ENCODE data around the gene PSMD4.
"Not testable (repeated sequence)": the region's sequence is repeated elsewhere in the genome, so short reads cannot be mapped to it uniquely, and the experiment has no call there.

Gene PSMD4

GRCh38 chr1:151273924-151274466 is 19.5 kb downstream of the PSMD4 start:
- Histone ChIP-seq H3K9me3 (ENCODE audit: control insufficient read depth, insufficient read depth, low read depth, low read length) (no peaks in the 10 kb centered on the region), H3K9ac (ENCODE audit: low read length) (no peak overlapping the region), H3K36me3 (ENCODE audit: control insufficient read depth, insufficient read depth, low read length) (peaks cover 10% of the 10 kb centered on the region), H3K4me1 (ENCODE audit: control insufficient read depth, insufficient read depth, low read length) (no peaks in the 10 kb centered on the region), H3K27ac (ENCODE audit: low read depth, low read length) (no peak overlapping the region), H3K27me3 (ENCODE audit: control insufficient read depth, insufficient read depth, low read length) (no peaks in the 10 kb centered on the region), H3K4me3 (ENCODE audit: low read depth, low read length) (no peak overlapping the region)

- H3K4me1 ChIP-seq (ENCODE audit: control insufficient read depth, insufficient read depth, low read length); H3K27ac ChIP-seq (ENCODE audit: low read depth, low read length); H3K27me3 ChIP-seq (ENCODE audit: control insufficient read depth, insufficient read depth, low read length); H3K4me3 ChIP-seq (ENCODE audit: low read depth, low read length); H3K36me3 ChIP-seq (ENCODE audit: control insufficient read depth, insufficient read depth, low read length); H3K9ac ChIP-seq (ENCODE audit: low read length); H3K9me3 ChIP-seq (ENCODE audit: control insufficient read depth, insufficient read depth, low read depth, low read length): not testable (repeated sequence)
Observed at GRCh38 chr1:151275341-151275740, 20.8 kb downstream of the PSMD4 start.

GRCh38 chr1:151277249-151277648 is 22.7 kb downstream of the PSMD4 start:
- Histone ChIP-seq H3K27ac (ENCODE audit: low read depth, low read length) (no peak overlapping the region), H3K4me3 (ENCODE audit: low read depth, low read length) (no peak overlapping the region), H3K4me1 (ENCODE audit: control insufficient read depth, insufficient read depth, low read length) (no peaks in the 10 kb centered on the region), H3K9me3 (ENCODE audit: control insufficient read depth, insufficient read depth, low read depth, low read length) (no peaks in the 10 kb centered on the region), H3K9ac (ENCODE audit: low read length) (no peak overlapping the region), H3K27me3 (ENCODE audit: control insufficient read depth, insufficient read depth, low read length) (no peaks in the 10 kb centered on the region), H3K36me3 (ENCODE audit: control insufficient read depth, insufficient read depth, low read length) (peaks cover 3% of the 10 kb centered on the region; the same call in 1 of the 2 replicates)

GRCh38 chr1:151281225-151281968 is 26.9 kb downstream of the PSMD4 start:
- H3K4me1 ChIP-seq (ENCODE audit: control insufficient read depth, insufficient read depth, low read length): peaks cover 12% of the 10 kb centered on the region
- H3K4me3 ChIP-seq (ENCODE audit: low read depth, low read length): peak overlapping the region; percentile 83
- peak overlapping the region; percentile 88 for H3K27ac ChIP-seq (ENCODE audit: low read depth, low read length)
- H3K9ac ChIP-seq (ENCODE audit: low read length): peak overlapping the region; percentile 85
- peaks cover 18% of the 10 kb centered on the region for H3K36me3 ChIP-seq (ENCODE audit: control insufficient read depth, insufficient read depth, low read length)
- H3K27me3 ChIP-seq (ENCODE audit: control insufficient read depth, insufficient read depth, low read length): no peaks in the 10 kb centered on the region
- no peaks in the 10 kb centered on the region for H3K9me3 ChIP-seq (ENCODE audit: control insufficient read depth, insufficient read depth, low read depth, low read length)

DNA sequence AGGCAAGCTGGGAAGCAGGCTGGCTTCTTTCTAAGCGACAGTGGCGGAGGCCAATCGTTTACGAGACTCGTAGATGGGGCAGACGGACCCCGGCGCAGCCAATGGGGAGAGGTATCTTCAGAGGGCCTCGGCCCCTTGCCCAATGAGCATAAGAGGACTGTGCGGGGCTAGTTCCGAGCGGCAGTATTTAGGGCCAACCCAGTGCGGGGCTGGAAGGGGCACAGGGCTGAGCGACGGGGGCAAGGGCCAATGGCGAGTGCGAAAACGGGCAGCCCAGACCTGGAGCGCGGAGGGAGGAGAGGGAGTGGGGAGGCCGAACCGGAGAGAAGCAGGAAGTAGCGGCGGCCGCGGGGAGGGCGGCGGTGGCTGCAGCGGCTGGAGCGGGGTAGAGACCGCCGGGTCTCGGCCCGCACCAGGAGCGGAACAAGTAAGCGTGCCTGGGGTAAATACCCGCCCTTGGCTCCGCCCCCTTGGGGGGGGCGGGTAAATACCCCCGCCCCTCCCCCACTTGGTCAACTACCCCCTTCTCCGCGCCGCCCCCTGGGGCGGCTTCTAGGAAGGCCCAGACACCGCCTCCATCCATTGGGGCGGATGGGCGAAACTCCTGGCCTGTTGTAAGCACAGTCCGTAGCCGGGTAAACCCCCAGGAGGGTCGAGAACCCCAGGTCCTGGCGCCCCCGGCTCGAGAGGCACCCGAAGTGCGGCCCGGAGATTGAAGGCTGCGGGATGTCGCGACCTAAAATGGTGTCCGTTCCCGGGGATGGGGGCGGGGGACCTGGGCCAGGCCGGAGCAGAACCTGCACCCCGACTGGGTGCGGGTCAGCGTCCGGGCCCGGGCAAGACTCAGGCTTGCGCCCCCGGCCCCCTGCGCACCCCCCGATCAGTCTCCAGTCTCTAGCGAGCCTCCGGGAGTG is 27.7 kb downstream of the PSMD4 start, which contains the start of gene ZNF687:
ZNF687 (plus strand) TSS at position 331 of the 914 bp plus-strand sequence. CDS start 3,993 bp downstream, outside the sequence.
- Histone ChIP-seq H3K36me3 (ENCODE audit: control insufficient read depth, insufficient read depth, low read length) (peaks cover 26% of the 10 kb centered on the region), H3K27ac (ENCODE audit: low read depth, low read length) (peak within 1 kb of the TSS; percentile 97), H3K4me1 (ENCODE audit: control insufficient read depth, insufficient read depth, low read length) (peaks cover 12% of the 10 kb centered on the region), H3K9ac (ENCODE audit: low read length) (peak within 1 kb of the TSS; percentile 85), H3K4me3 (ENCODE audit: low read depth, low read length) (peak within 1 kb of the TSS; percentile 83), H3K9me3 (ENCODE audit: control insufficient read depth, insufficient read depth, low read depth, low read length) (no peaks in the 10 kb centered on the region), H3K27me3 (ENCODE audit: control insufficient read depth, insufficient read depth, low read length) (no peaks in the 10 kb centered on the region)

DNA sequence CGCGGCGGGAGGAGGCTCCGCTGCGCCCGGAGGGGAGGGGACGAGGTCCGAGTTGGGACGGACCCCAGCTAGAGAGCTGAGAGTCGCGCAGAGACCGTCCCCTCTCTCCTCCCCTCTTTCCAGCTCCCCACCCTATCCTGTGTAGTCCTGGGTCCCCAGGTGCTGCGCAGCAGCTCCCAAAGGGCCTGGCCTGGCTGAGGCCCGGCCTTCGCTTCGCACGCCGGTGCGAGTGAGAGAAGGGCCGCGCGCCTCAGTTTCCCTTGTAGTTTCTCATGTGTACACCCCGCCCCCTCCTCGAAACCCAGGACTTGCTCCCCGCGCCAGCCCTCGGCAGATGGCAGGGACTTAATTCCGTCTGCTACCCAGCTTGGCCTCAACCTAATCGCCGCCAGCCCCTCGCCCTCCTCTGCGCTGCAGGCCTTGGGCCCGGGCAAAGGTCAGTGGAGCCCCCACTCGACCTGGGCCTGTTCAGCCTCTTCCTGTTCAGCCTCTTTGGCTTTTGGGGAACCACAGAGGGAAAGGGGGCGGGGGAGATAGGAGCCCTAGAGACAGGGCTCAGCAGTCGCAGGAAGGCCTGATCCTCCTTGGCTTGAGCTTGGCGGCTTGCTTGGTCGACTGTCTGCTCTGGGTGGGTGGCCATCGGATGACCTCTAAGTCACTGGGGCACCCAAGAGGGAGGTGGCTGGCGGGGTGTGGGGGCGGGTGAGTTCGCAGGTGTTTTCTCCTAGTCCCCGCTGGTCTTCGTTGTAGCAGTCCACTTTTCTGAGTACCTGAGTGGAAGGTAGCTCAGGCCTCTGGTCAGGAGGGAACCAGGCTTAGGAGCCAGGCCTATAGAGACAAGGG is 28.6 kb downstream of the PSMD4 start:
- Histone ChIP-seq H3K27me3 (ENCODE audit: control insufficient read depth, insufficient read depth, low read length) (no peaks in the 10 kb centered on the region), H3K27ac (ENCODE audit: low read depth, low read length) (peak overlapping the region; percentile 97), H3K9me3 (ENCODE audit: control insufficient read depth, insufficient read depth, low read depth, low read length) (no peaks in the 10 kb centered on the region), H3K36me3 (ENCODE audit: control insufficient read depth, insufficient read depth, low read length) (peaks cover 35% of the 10 kb centered on the region), H3K9ac (ENCODE audit: low read length) (peak overlapping the region; percentile 85), H3K4me3 (ENCODE audit: low read depth, low read length) (peak overlapping the region; percentile 83), H3K4me1 (ENCODE audit: control insufficient read depth, insufficient read depth, low read length) (peaks cover 12% of the 10 kb centered on the region)

DNA sequence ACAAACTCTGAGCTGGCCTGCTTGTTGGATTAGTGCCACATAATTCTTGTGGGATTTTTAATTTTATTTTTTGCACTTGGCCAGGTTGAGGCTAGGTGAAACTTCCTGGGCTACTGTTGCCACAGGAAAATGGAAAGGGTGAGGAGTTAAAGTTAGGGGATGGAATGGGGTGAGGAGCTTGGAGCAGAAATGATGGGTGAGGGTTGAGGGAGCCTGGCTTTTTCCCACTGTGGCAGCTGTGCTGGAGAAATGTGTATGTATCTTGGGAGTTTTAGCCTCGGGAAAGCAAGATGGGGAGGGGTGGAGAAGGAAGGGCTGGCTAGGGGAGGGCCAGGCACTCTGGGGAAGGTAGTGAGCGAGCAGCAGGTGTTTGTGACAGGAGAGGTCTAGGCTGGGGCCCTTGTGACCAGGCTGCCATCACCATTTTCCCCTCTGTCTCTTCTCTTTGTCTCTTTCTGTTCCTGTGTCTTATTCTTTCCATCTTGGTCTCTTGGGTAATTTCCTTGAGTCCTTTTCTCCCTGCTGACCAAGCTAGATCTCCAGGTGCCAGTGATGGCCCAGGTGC is 29.6 kb downstream of the PSMD4 start:
- Histone ChIP-seq H3K9me3 (ENCODE audit: control insufficient read depth, insufficient read depth, low read depth, low read length) (no peaks in the 10 kb centered on the region), H3K4me1 (ENCODE audit: control insufficient read depth, insufficient read depth, low read length) (peaks cover 12% of the 10 kb centered on the region), H3K27me3 (ENCODE audit: control insufficient read depth, insufficient read depth, low read length) (no peaks in the 10 kb centered on the region), H3K36me3 (ENCODE audit: control insufficient read depth, insufficient read depth, low read length) (peaks cover 45% of the 10 kb centered on the region), H3K4me3 (ENCODE audit: low read depth, low read length) (peak overlapping the region; percentile 83; the same call in 1 of the 2 replicates), H3K9ac (ENCODE audit: low read length) (no peak overlapping the region), H3K27ac (ENCODE audit: low read depth, low read length) (no peak overlapping the region)

GRCh38 chr1:151286619-151287340 is 32.2 kb downstream of the PSMD4 start:
- H3K9ac ChIP-seq (ENCODE audit: low read length): no peak overlapping the region
- no peak overlapping the region for H3K27ac ChIP-seq (ENCODE audit: low read depth, low read length)
- no peak overlapping the region for H3K4me3 ChIP-seq (ENCODE audit: low read depth, low read length)
- no peaks in the 10 kb centered on the region for H3K27me3 ChIP-seq (ENCODE audit: control insufficient read depth, insufficient read depth, low read length)
- H3K36me3 ChIP-seq (ENCODE audit: control insufficient read depth, insufficient read depth, low read length): peaks cover 69% of the 10 kb centered on the region
- H3K9me3 ChIP-seq (ENCODE audit: control insufficient read depth, insufficient read depth, low read depth, low read length): no peaks in the 10 kb centered on the region
- peaks cover 15% of the 10 kb centered on the region for H3K4me1 ChIP-seq (ENCODE audit: control insufficient read depth, insufficient read depth, low read length)

DNA sequence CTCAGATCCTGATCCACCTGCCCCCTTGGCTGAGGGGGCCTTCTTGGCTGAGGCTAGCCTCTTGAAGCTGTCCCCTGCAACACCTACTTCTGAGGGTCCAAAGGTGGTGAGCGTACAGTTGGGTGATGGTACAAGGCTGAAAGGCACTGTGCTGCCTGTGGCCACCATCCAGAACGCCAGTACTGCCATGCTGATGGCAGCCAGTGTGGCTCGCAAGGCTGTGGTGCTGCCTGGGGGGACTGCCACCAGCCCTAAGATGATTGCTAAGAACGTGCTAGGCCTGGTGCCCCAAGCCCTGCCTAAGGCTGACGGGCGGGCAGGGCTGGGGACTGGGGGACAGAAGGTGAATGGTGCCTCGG is 32.8 kb downstream of the PSMD4 start:
- Histone ChIP-seq H3K27me3 (ENCODE audit: control insufficient read depth, insufficient read depth, low read length) (no peaks in the 10 kb centered on the region), H3K4me1 (ENCODE audit: control insufficient read depth, insufficient read depth, low read length) (peaks cover 15% of the 10 kb centered on the region), H3K9me3 (ENCODE audit: control insufficient read depth, insufficient read depth, low read depth, low read length) (no peaks in the 10 kb centered on the region), H3K36me3 (ENCODE audit: control insufficient read depth, insufficient read depth, low read length) (peaks cover 75% of the 10 kb centered on the region), H3K27ac (ENCODE audit: low read depth, low read length) (no peak overlapping the region), H3K9ac (ENCODE audit: low read length) (no peak overlapping the region), H3K4me3 (ENCODE audit: low read depth, low read length) (no peak overlapping the region)
